GM19240 (cell line): Measurements from ENCODE around the gene HOPX.
"Not testable (repeated sequence)": the region's sequence is repeated elsewhere in the genome, so short reads cannot be mapped to it uniquely, and the experiment has no call there.

Source experiments
- DNase-seq: peaks from one replicate; pipeline ENCODE4 v3.0.0; 2011; ENCODE audit warnings: low spot score; ENCODE audit not compliant: insufficient read length

HOPX gene

DNA sequence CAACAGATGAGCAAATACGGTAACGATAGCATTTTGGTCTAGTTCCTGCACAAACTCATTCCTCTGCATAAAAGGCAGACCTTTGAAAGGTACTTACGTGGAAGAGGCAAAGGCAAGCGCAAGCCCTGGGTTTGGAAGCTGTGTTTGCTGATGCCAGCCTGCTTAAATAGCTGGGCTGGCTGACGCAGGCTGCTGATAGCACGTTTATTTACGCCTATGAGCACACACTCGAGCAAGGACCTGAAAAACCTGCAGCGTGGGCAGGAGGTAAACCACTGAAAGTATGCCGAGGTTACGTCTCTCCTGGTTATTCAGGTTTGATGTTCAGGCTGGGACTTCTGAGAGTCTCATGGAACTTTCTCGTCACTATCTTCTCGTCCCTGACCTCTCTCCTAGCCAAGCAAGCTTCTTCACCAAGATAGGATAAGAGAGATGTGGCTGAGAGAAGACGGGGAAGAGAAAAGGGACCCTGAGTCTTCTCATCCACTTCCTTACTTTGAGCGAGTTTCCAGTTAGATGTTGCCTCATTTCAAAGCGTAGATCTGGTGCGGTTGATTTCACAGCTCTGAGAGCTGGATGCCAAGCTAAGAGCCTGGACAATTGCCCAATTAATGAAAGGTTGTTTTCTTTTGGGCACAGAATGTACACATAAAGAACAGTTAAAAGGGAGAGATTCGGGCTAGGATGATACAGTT, at the start of gene HOPX:
Gene HOPX, minus strand, starts transcription at position 139 of the 695 bp plus-strand sequence. CDS start 23,480 bp downstream, outside the sequence.
- peak; percentile 29 for DNase-seq

DNA sequence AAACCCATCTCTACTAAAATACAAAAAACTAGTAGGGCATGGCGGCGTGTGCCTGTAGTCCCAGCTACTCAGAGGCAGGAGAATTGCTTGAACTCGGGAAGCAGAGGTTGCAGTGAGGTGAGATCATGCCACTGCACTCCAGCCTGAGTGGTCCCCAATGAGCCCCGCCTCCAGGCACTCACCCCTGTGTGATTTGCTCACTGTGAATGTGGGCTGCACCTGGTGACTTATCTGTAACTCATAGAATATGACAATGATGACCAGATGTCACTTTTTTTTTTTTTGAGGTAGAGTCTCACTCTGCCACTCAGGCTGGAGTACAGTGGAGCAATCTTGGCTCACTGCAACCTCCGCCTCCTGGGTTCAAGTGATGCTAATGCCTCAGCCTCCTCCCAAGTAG, 49.0 kb upstream of the HOPX start:
- DNase-seq: no peak

DNA sequence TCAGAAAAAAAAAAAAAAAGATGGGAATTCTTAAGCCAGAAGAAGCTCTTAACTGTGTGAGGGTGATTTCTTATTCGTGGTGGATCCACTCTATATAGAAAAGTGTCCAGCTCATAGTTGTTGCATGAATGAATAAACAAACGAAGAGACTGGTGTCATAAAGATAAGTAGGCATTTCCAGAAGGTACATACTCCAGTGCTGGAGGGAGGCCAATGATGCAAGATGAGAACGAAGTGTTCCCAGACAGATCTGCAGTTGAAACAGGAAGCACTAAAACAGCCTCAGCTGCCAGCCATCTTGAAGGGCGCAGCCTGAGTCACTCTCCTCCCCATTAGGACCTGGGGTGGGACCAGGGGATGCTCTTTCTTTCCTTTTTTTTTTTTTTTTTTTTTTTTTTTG, 47.4 kb upstream of the HOPX start:
- no peak for DNase-seq

DNA sequence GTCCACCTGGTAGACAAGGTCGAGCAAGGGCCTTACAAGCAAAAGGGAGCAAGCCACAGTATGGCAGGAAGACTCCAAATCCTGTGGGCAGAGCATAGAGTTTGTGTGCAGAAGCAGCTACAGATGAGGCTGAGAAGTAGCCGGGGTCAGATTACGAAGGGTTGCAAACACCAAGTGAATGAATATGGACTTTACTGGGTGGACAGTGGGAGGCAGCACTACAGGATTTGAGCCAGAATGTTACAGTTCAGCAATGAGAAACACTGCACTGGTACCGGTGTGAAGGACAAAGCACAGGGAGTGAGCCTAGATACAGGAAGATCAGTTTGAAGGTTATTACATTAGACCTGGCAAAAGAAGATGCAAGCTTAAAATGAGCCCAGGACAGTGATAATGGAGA, 46.1 kb upstream of the HOPX start:
- DNase-seq: no peak

GRCh38 chr4:56726593-56726992, 45.5 kb upstream of the HOPX start:
- not testable (repeated sequence) for DNase-seq

GRCh38 chr4:56723659-56724230, 42.6 kb upstream of the HOPX start:
- no peak for DNase-seq

DNA sequence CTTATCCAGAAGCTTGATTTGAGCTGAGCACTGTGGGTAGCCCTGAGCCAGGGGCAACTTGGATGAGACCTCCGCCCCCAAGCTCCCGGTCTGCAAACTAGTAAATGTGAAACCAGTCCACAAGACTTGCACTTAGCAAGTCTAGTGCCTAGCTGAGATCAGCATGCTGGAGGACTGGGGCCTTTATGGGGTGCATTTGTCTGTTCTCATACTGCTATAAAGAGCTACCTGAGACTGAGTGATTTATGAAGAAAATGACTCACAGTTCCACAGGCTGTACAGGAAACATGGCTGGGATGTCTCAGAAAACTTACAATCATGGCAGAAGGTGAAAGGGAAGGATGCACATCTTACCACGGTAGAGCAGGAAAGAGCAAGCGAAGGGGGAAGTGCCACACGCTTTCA, 42.1 kb upstream of the HOPX start:
- no peak for DNase-seq

- no peak for DNase-seq
These were observed 27.1 kb upstream of the HOPX start for GRCh38 chr4:56708146-56708545.

GRCh38 chr4:56705966-56706365, 24.9 kb upstream of the HOPX start:
- no peak for DNase-seq

DNA sequence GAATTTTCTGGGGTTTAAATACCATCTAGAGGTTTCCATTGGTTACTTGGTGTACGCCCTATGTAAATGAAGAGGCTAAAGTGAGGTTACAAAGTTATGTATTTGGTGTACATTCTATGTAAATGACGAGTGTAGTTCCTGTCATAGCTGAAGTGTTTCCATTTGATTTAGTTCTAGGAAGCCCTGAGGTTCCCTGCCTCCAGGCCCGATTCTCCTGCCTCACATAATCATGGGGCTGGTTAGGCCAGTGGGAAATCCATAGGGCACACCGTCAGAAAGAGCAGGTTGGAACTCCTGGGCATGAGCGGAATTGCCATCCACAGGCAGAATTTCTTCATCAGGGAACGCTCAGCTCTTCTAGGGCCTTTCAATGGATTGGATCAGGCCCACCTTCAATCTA, 24.2 kb upstream of the HOPX start:
- no peak for DNase-seq

DNA sequence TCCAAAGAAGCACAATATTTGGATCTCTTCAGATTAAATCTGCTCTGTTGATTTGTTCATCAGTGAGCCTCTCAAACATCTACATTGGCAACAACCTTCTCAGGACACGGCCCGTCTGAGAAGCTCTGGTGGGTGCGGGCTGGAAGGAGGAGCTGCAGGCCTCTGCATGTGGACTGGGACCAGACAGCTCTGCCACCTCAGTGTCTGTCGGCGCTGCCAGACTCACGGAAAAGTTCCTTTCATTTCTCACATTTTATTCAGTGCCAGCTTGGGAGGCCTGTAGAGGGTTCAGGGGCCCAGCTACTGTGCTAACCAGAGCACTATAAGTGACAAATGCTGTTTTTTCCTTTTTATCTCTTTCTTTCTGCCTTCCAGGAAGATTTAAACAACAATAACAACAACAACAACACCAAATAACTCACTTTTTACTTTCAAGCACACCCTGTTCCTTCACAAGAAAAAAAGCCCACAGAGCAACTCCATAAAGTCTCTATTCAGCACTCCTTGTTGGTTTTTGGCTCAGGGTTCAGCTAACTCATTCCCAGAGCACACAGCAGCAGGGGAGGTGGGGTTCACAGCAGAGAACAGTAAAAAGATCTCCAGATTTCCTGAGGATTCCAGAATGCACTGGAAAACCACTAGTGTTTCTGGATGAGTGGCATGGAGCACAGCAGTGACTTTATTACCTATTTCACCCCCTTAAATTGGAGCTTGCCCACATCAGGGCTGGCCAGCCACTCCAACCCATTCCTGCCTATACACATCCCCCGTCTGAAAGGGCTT, 23.2 kb upstream of the HOPX start:
- no peak for DNase-seq

DNA sequence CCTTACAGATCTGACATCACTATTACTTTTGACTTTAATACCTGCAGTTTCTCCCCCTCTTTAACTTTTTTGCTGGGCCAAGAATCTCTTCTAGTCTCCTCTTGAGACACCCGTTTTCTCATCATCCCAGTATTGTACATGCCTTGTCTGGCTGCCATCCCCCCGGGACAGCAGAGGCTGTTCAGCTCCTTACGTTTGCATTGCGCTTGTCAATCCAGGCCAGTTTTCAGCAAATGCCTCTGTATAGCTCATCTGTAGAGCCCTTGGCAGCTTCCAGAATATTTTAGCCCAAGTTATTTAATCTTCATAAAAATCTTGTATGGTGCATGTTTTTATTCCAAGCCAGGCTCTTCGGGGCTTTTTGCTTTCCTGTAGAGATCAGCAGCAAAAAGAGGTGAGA, 22.3 kb upstream of the HOPX start:
- DNase-seq: no peak

DNA sequence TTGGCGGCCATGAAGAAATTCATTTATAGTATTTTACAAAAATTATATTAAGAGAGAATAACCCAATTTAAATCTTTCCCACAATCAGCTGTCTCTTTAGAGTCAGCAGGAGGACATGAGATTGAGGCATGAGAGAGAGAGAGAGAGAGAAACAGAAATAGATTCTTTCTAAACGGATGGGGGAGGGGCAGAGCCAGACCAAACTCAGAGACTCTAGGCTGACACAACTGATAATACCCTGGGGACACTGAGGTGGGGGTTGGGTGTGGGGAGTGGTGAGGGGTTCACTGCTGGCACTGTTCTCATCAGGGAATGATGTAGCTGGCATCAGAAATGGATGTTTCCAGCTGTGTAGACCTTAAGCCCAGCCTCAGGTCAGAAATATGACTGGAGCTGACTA, 20.5 kb upstream of the HOPX start:
- DNase-seq: no peak

- DNase-seq: no peak
These were observed 20.0 kb upstream of the HOPX start for GRCh38 chr4:56701161-56701480.

DNA sequence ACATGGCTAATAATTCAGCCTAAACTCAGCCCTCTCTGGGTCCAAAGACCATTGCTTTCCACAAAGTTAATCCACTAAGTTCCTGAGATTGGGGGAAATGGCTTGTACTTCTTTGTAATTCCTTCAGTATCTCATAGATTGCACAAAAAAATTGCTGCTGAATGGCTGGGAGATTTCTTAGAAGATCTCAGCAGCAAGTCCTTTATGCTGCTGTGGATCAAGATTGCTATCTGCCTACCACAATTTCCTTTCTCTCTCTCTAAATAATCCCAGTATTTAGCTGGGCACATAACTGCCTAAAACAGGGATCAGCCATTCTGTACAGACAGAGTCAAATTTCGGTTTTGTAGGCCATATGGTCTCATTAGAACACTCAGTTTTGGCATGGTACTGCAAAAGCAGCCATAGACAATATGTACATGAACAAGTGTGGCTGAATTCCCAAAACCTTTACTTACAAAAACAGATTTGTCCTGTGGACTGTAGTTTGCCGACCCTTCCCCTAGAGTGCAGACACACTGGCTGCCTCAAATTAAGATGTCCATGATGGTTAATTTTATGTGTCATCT, 18.5 kb upstream of the HOPX start:
- no peak for DNase-seq

GRCh38 chr4:56698329-56698728, 17.2 kb upstream of the HOPX start:
- no peak for DNase-seq

- no peak for DNase-seq
These were observed 15.0 kb upstream of the HOPX start for GRCh38 chr4:56696056-56696455.

DNA sequence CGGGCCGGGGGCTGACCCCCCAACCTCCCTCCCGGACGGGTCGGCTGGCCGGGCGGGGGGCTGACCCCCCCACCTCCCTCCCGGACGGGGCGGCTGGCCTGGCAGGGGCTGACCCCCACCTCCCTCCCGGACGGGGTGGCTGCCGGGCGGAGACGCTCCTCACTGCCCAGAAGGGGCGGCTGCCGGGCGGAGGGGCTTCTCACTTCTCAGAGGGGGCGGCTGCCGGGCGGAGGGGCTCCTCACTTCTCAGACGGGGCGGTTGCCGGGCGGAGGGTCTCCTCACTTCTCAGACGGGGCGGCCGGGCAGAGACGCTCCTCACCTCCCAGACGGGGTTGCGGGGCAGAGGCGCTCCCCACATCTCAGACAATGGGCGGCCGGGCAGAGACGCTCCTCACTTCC, 12.4 kb upstream of the HOPX start:
- DNase-seq: not testable (repeated sequence)

- no peak for DNase-seq
These were observed 11.5 kb upstream of the HOPX start for GRCh38 chr4:56692576-56692975.

DNA sequence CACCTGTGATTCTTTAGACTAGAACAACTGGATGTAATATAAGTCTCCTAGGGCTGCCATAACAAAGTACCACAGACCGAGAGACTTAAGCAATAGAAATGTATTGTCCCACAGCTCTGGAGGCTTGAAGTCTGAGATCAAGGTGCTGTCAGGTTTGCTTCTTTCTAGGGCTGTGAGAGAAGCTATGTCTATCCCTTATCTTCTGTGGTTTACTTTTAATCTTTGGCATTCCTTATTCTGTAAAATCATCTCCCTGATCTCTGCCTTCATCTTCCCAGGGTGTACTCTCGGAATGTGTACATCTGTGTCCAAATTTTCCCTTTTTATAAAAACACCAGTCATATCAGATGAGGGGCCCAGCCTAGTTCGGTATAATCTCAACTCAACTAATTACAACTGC, 10.3 kb upstream of the HOPX start:
- DNase-seq: no peak

DNA sequence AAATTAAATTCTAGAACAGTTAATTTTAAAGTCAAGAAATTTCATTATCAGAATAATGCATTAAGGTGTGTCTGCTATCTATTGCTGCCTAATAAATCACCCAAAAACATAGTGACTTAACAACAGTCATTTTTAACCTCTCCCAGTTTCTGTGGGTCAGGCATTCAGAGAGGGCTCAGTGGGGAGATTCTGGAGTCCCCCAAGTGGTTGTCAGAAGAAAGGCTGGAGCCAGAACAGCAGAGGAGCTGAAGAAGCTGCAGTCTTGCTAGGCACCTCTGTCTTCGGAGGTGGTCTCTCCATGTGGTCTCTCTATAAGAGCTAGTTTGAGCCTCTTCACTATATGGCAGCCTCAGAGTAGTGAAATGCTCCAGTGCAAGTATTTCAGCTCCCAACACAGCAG, 9.3 kb upstream of the HOPX start:
- DNase-seq: no peak

- DNase-seq: no peak
These were observed 8.3 kb upstream of the HOPX start for GRCh38 chr4:56689201-56689969.
